HCT116 (cell line): ENCODE data around the gene CGB1. TPM values are rescaled to one million over a fixed set of nuclear protein-coding genes. Genes with fewer than 3 reads are reported as not detected.

ENCODE experiments used
- ATAC-seq: fragments of 200-7000 bp; cut with Tn5 transposase; 2 replicates; pipeline ENCODE4 v1.9.1; 2020; ENCODE audit warnings: mild to moderate bottlenecking, moderate library complexity
- BruUV-seq: library from RNA; stranded (reverse); fragments of 400-500 nt; replicated peaks from 2 replicates; lab custom pipeline; 2021; lab: Mats Ljungman, UMichigan
- CTCF ChIA-PET: fragments of 300-600 bp; sonication (Branson Sonifier 250); formaldehyde crosslinking; loops from one replicate; lab custom pipeline; 2021; ENCODE audit warnings: antibody characterized with exemption; lab: Charles Lee
- POLR2A ChIA-PET: fragments of 300-600, 350-600 bp; sonication (Branson Sonifier 250); formaldehyde crosslinking; loops from one replicate; lab custom pipeline; 2021; ENCODE audit warnings: antibody characterized with exemption; lab: Charles Lee
- RAD21 ChIA-PET, 2 experiments: fragments of 300-600 bp; sonication (Branson Sonifier 250); formaldehyde crosslinking; loops; one replicate each; lab custom pipeline; 2023; ENCODE audit warnings: low total read pairs in 2 of 2; ENCODE audit not compliant: uncharacterized antibody in 2 of 2, unreplicated experiment in 2 of 2, low non-redundant PET in 1 of 2; lab: Charles Lee
- DNase-seq: peaks from one replicate; pipeline ENCODE4 v3.0.0-alpha.2; 2010; ENCODE audit warnings: low read depth, low spot score
- H2AFZ ChIP-seq: fragments of 200-600 bp; shearing (Covaris generic), sonication (generic); 2 replicates; pipeline ENCODE4 v1.6.1; 2017; ENCODE audit warnings: low read depth, mixed run types, mixed read lengths, antibody characterized with exemption, low read length; ENCODE audit not compliant: poor library complexity, severe bottlenecking
- H3K27ac ChIP-seq: 2 replicates; pipeline ENCODE4 v1.5.1; 2012; ENCODE audit warnings: low read depth, low read length
- H3K27me3 ChIP-seq: fragments of 200-600 bp; sonication (generic); 2 replicates; pipeline ENCODE4 v1.6.1; 2016; ENCODE audit warnings: mixed run types, low read length, mixed read lengths; ENCODE audit not compliant: insufficient read depth
- H3K36me3 ChIP-seq, 2 experiments: fragments of 200-500 bp in 1 of 2; fragments of 200-600 bp in 1 of 2; sonication (Bioruptor generic) in 1 of 2; sonication (generic) in 1 of 2; 2 replicates each; pipeline versions ENCODE4 v1.5.1 to v1.6.1; 2014 to 2016; ENCODE audit warnings: low read length in 2 of 2, inconsistent platforms in 1 of 2, mixed read lengths in 1 of 2, mixed run types in 1 of 2; ENCODE audit not compliant: insufficient read depth in 2 of 2, control insufficient read depth in 1 of 2
- H3K4me1 ChIP-seq, 2 experiments: fragments of 200-600 bp in 1 of 2; sonication (generic) in 1 of 2; 2 replicates each; pipeline versions ENCODE4 v1.5.1 to v1.6.1; 2012 to 2017; ENCODE audit warnings: low read length in 2 of 2, inconsistent platforms in 1 of 2, mild to moderate bottlenecking in 1 of 2, mixed read lengths in 1 of 2, mixed run types in 1 of 2, moderate library complexity in 1 of 2; ENCODE audit not compliant: insufficient read depth in 2 of 2, control insufficient read depth in 1 of 2
- H3K4me2 ChIP-seq: fragments of 200-600 bp; sonication (generic); 2 replicates; pipeline ENCODE4 v1.6.1; 2017; ENCODE audit warnings: mixed run types, low read length, mixed read lengths
- H3K4me3 ChIP-seq, 2 experiments: fragments of 200-600 bp in 1 of 2; sonication (generic) in 1 of 2; replicated peaks in 1 of 2; 2 replicates each; pipeline ENCODE4 v1.5.1; 2011 to 2016; ENCODE audit warnings: low read length in 2 of 2, control low read depth in 1 of 2, low read depth in 1 of 2, mild to moderate bottlenecking in 1 of 2, mixed read lengths in 1 of 2, mixed run types in 1 of 2
- H3K79me2 ChIP-seq: fragments of 200-600 bp; sonication (generic); 2 replicates; pipeline ENCODE4 v1.6.1; 2017; ENCODE audit warnings: mild to moderate bottlenecking, mixed run types, low read length, moderate library complexity, mixed read lengths; ENCODE audit not compliant: insufficient read depth
- H3K9ac ChIP-seq: fragments of 200-600 bp; sonication (generic); 2 replicates; pipeline ENCODE4 v1.6.1; 2016; ENCODE audit warnings: low read length, mixed read lengths
- H3K9me2 ChIP-seq: fragments of 200-600 bp; sonication (generic), shearing (Covaris generic); 2 replicates; pipeline ENCODE4 v1.6.1; 2017; ENCODE audit warnings: mixed run types, mild to moderate bottlenecking, moderate library complexity; ENCODE audit not compliant: insufficient read depth
- H3K9me3 ChIP-seq, 2 experiments: fragments of 200-500 bp in 1 of 2; fragments of 200-600 bp in 1 of 2; sonication (Bioruptor generic) in 1 of 2; sonication (generic) in 1 of 2; 2 replicates each; pipeline ENCODE4 v1.6.1; 2014 to 2017; ENCODE audit warnings: low read length in 2 of 2, mixed read lengths in 2 of 2, inconsistent platforms in 1 of 2, low read depth in 1 of 2, mild to moderate bottlenecking in 1 of 2, mixed run types in 1 of 2, moderate library complexity in 1 of 2; ENCODE audit not compliant: control insufficient read depth in 1 of 2, insufficient read depth in 1 of 2
- H4K20me1 ChIP-seq: fragments of 200-600 bp; sonication (generic), shearing (Covaris generic); 2 replicates; pipeline ENCODE4 v1.6.1; 2017; ENCODE audit warnings: mixed run types, mild to moderate bottlenecking, moderate library complexity; ENCODE audit not compliant: insufficient read depth
- CBX3 ChIP-seq: IDR thresholded peaks from 2 replicates; pipeline ENCODE4 v1.6.1; 2012; ENCODE audit warnings: low read depth
- CEBPB ChIP-seq: IDR thresholded peaks from 2 replicates; pipeline ENCODE4 v1.6.1; 2012; ENCODE audit warnings: low read depth
- CTCF ChIP-seq, 3 experiments: fragments of 200-600 bp in 1 of 3; sonication (generic) in 1 of 3; IDR thresholded peaks in 2 of 3; conservative IDR thresholded peaks in 1 of 3; 2 replicates each; pipeline ENCODE4 v1.5.1; 2012 to 2017; ENCODE audit warnings: low read depth in 2 of 3, low read length in 2 of 3, antibody characterized with exemption in 1 of 3, borderline replicate concordance in 1 of 3, control low read depth in 1 of 3, mild to moderate bottlenecking in 1 of 3, mixed read lengths in 1 of 3, mixed run types in 1 of 3, moderate library complexity in 1 of 3; ENCODE audit not compliant: insufficient read depth in 1 of 3
- EGR1 ChIP-seq: IDR thresholded peaks from 2 replicates; pipeline ENCODE4 v1.6.1; 2012; ENCODE audit warnings: low read depth
- ELF1 ChIP-seq: IDR thresholded peaks from 2 replicates; pipeline ENCODE4 v1.6.1; 2012; ENCODE audit warnings: low read depth, borderline replicate concordance
- EZH2 ChIP-seq: fragments of 200-600 bp; sonication (generic); IDR thresholded peaks from 2 replicates; pipeline ENCODE4 v1.6.1; 2017; ENCODE audit warnings: antibody characterized with exemption, mixed run types
- EZH2phosphoT487 ChIP-seq: fragments of 200-600 bp; IDR thresholded peaks from 2 replicates; pipeline ENCODE4 v1.6.1; 2018; ENCODE audit warnings: antibody characterized with exemption, borderline replicate concordance
- JUND ChIP-seq: IDR thresholded peaks from 2 replicates; pipeline ENCODE4 v1.6.1; 2012
- MAX ChIP-seq: IDR thresholded peaks from 2 replicates; pipeline ENCODE4 v1.6.1; 2012
- POLR2A ChIP-seq: IDR thresholded peaks from 2 replicates; pipeline ENCODE4 v1.7.0; 2011; ENCODE audit warnings: borderline replicate concordance; ENCODE audit not compliant: insufficient read depth, insufficient read length; ENCODE audit errors: extremely low read depth
- REST ChIP-seq: IDR thresholded peaks from 2 replicates; pipeline ENCODE4 v1.6.1; 2012; ENCODE audit warnings: low read depth
- SIN3A ChIP-seq: IDR thresholded peaks from 2 replicates; pipeline ENCODE4 v1.6.1; 2012; ENCODE audit warnings: low read depth
- SRF ChIP-seq: IDR thresholded peaks from 2 replicates; pipeline ENCODE4 v1.6.1; 2012; ENCODE audit warnings: low read depth
- TCF7L2 ChIP-seq: IDR thresholded peaks from 2 replicates; pipeline ENCODE4 v1.7.0; 2011; ENCODE audit warnings: borderline replicate concordance, inconsistent platforms; ENCODE audit not compliant: insufficient read depth, insufficient read length; ENCODE audit errors: extremely low read depth
- YY1 ChIP-seq: IDR thresholded peaks from 2 replicates; pipeline ENCODE4 v1.6.1; 2011; ENCODE audit warnings: low read length, low read depth, moderate library complexity, mild to moderate bottlenecking; ENCODE audit not compliant: insufficient replicate concordance; ENCODE audit errors: extremely low read depth
- ZBTB33 ChIP-seq: IDR thresholded peaks from 2 replicates; pipeline ENCODE4 v1.6.1; 2011; ENCODE audit warnings: mild to moderate bottlenecking, low read length, moderate library complexity; ENCODE audit not compliant: insufficient replicate concordance; ENCODE audit errors: extremely low read depth
- ZNF274 ChIP-seq: fragments of 200-500 bp; sonication (Bioruptor generic); IDR thresholded peaks from 2 replicates; pipeline ENCODE4 v1.6.1; 2014; ENCODE audit warnings: mild to moderate bottlenecking, low read depth, low read length, inconsistent platforms
- intact Hi-C: fragments of 100-400 bp; cut with micrococcal nuclease; formaldehyde crosslinking; loops from 2 replicates; pipeline ENCODE4 v1.10.0; 2022
- total RNA-seq: library from RNA; stranded (reverse); gene quantifications from one replicate; pipeline ENCODE4 v1.2.1, GENCODE V29; 2021; ENCODE audit not compliant: unreplicated experiment
- TF ChIP-seq, protein P1 (sequence below): IDR thresholded peaks from 2 replicates; pipeline ENCODE4 v1.6.1; 2012

The CGB1 gene
- total RNA-seq, 1 experiment from 2014 or later = 0.76 TPM

GRCh38 chr19:49016067-49016839 lies 20.4 kb downstream of the CGB1 start:
- no peaks in the 10 kb centered on the region for H3K9me3 ChIP-seq
- TF ChIP-seq POLR2A (no peak), TCF7L2 (no peak), CEBPB (no peak), YY1 (no peak), CTCF (IDR thresholded peaks at IDR 0.05 in 2 of 3, conservative IDR thresholded peaks at IDR 0.05 in 1 of 3; ENCODE audit: borderline replicate concordance in 1 of 3, insufficient read depth in 1 of 3, low read depth in 2 of 3, low read length in 2 of 3) (no peak), EGR1 (no peak), SIN3A (no peak), EZH2phosphoT487 (no peak), ELF1 (no peak), CBX3 (no peak), EZH2 (no peak), JUND (no peak), REST (no peak), MAX (no peak), ZBTB33 (no peak), SRF (no peak), ZNF274 (no peak)
- TF ChIP-seq, protein P1, sequence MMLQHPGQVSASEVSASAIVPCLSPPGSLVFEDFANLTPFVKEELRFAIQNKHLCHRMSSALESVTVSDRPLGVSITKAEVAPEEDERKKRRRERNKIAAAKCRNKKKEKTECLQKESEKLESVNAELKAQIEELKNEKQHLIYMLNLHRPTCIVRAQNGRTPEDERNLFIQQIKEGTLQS = no peak
- ChIA-PET RAD21 (no interaction called here), CTCF (no interaction called here), POLR2A (no interaction called here)
- peaks cover 21 to 43% of the 10 kb centered on the region in 2 experiments for H3K4me1 ChIP-seq
- no peaks in the 10 kb centered on the region for H4K20me1 ChIP-seq
- DNase-seq = no peak
- ATAC-seq = no peak
- no TSS peak for BruUV-seq
- no peak overlapping the region for H3K27ac ChIP-seq
- H3K9me2 ChIP-seq = no peaks in the 10 kb centered on the region
- H3K79me2 ChIP-seq = no peaks in the 10 kb centered on the region
- H3K9ac ChIP-seq = no peak overlapping the region
- H3K27me3 ChIP-seq = no peaks in the 10 kb centered on the region
- no peak overlapping the region for H2AFZ ChIP-seq
- intact Hi-C loops = no loop called here
- H3K4me3 ChIP-seq = no peak overlapping the region
- H3K36me3 ChIP-seq = peaks cover 18 to 21% of the 10 kb centered on the region in 2 experiments
- H3K4me2 ChIP-seq = no peak overlapping the region
